ENCODE results near the gene MAN1A2.

Gene MAN1A2

GRCh38 chr1:117575586-117576225 lies 208.5 kb downstream of the MAN1A2 start:
- DNase-seq (ENCODE audit: low read depth, low spot score) = no peak

- no peak for DNase-seq (ENCODE audit: low read depth, low spot score)
Measured at GRCh38 chr1:117576236-117576635, 209.0 kb downstream of the MAN1A2 start.

GRCh38 chr1:117577191-117577885 lies 210.1 kb downstream of the MAN1A2 start:
- DNase-seq (ENCODE audit: low read depth, low spot score) = no peak

GRCh38 chr1:117578466-117578865 lies 211.2 kb downstream of the MAN1A2 start:
- DNase-seq (ENCODE audit: low read depth, low spot score) = no peak
